ENCODE data around the gene ZNF423.

Gene ZNF423

DNA sequence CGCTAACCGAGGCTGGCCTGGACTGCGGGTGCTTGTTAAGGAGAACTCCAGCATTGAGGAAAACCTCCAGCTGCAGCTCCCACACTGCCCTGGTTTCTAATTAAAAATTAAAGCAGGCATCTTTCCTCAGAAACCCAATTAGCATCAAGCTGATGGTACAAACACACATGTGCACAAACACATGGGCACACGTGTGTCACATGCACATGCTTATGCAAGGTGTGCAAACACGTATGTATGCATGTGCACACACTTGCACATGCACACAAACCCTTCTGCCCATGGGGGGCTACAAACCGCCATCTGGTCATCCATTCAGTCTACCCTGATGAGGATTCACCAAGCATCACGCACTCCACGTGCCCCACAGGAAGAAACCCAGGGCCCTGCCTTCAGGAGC lies 182.5 kb downstream of the ZNF423 start:
- DNase-seq (ENCODE audit: extremely low read depth, low read depth) = no peak
- TF ChIP-seq, protein P1, sequence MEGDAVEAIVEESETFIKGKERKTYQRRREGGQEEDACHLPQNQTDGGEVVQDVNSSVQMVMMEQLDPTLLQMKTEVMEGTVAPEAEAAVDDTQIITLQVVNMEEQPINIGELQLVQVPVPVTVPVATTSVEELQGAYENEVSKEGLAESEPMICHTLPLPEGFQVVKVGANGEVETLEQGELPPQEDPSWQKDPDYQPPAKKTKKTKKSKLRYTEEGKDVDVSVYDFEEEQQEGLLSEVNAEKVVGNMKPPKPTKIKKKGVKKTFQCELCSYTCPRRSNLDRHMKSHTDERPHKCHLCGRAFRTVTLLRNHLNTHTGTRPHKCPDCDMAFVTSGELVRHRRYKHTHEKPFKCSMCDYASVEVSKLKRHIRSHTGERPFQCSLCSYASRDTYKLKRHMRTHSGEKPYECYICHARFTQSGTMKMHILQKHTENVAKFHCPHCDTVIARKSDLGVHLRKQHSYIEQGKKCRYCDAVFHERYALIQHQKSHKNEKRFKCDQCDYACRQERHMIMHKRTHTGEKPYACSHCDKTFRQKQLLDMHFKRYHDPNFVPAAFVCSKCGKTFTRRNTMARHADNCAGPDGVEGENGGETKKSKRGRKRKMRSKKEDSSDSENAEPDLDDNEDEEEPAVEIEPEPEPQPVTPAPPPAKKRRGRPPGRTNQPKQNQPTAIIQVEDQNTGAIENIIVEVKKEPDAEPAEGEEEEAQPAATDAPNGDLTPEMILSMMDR (IDR thresholded peaks at IDR 0.05; ENCODE audit: low read depth, low read length) = no peak

DNA sequence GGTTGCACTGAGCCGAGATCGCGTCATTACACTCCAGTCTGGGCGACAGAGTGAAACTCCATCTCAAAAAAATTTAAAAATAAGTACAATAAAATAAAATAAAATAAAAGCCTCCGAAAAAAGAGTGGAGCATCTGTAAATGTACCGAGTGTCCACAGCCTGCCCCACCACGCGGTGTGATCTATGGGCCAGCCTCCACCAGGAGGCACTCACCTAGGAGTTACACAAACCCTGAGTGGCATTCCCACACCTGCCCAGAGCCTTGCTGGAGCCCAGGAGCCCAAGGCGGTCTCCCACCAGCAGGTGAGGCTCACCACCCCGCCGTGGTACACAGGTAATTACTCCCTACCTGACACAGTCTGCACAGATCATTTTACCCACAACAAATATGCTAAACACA lies 183.2 kb downstream of the ZNF423 start:
- TF ChIP-seq, protein P1 (IDR thresholded peaks at IDR 0.05; ENCODE audit: low read depth, low read length) = no peak
- no peak for DNase-seq (ENCODE audit: extremely low read depth, low read depth)

DNA sequence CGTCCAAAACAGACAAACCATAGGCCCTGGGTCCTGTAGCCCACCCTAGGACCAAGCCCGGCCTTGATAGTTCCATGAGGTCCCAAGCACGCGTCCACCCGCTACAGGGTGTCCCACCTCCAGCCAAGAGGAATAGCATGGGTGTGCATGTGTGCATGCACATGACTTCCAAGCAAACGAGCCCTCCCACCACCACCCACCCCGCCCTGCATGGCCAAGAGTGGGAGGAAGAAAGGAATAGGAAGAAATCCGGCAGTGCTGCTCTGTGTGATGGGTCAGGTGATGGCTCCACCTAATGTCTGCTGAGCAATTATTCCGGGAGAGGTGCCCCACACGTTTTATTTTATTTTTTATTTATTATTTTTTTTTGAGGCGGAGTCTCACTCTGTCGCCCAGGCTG lies 184.6 kb downstream of the ZNF423 start:
- TF ChIP-seq, protein P1 (IDR thresholded peaks at IDR 0.05; ENCODE audit: low read depth, low read length) = no peak
- no peak for DNase-seq (ENCODE audit: extremely low read depth, low read depth)

DNA sequence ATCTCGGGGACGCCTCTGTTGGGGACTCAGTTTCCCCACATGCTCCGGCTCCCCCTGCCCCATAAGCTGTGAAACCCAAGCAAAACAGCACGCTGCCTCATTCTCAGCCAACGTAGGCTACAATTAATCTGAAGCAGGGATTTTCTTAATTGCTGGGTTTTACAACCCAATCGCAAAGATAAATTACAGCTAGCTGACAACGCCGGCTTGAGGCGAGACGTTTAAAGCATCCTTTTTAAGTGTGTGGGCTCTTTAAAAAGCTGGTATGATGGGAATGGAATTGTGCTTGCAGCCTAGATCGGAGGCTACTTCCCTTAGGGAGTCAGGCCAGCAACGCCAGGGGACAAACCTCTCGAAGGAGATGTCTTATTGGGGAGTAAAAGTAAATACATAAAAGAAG lies 185.3 kb downstream of the ZNF423 start:
- DNase-seq (ENCODE audit: extremely low read depth, low read depth) = no peak
- TF ChIP-seq, protein P1 (IDR thresholded peaks at IDR 0.05; ENCODE audit: low read depth, low read length) = no peak

DNA sequence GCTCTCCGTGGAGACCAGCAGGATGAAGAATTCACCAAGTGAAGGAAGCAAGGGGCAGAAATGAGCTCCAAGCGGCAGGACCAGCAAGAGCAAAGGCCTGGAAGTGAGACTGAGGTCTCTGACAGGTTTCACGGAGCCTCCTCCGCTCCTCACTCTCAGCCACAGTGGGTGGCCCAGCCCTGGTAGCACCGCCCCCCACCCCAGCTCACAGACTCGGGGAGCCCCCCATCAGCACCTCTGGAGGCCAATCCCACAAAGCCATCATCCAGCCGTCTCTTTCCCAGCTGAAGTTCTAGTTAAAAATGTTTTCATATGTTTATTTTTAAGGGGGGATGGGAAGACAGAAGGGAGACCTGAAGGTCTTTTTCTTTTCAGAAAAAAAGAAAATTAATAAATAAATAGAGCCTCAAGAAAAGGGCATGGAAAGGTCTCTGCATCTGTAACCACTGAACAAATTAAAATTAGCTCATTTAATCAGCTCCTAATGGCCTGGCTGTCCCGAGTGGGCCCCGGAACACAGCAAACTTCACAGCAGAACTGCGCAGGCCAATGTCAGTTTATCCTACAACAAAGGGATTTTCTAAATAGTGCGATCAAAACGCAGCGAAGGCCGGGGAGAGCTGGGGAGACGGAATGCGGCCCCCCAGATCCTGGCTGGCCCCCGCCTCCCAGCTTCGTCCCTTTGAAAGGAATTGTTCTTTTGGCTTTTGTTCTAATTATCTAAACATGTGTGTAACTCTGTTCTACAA lies 190.3 kb downstream of the ZNF423 start:
- no peak for DNase-seq (ENCODE audit: extremely low read depth, low read depth)
- TF ChIP-seq, protein P1 (IDR thresholded peaks at IDR 0.05; ENCODE audit: low read depth, low read length) = no peak

DNA sequence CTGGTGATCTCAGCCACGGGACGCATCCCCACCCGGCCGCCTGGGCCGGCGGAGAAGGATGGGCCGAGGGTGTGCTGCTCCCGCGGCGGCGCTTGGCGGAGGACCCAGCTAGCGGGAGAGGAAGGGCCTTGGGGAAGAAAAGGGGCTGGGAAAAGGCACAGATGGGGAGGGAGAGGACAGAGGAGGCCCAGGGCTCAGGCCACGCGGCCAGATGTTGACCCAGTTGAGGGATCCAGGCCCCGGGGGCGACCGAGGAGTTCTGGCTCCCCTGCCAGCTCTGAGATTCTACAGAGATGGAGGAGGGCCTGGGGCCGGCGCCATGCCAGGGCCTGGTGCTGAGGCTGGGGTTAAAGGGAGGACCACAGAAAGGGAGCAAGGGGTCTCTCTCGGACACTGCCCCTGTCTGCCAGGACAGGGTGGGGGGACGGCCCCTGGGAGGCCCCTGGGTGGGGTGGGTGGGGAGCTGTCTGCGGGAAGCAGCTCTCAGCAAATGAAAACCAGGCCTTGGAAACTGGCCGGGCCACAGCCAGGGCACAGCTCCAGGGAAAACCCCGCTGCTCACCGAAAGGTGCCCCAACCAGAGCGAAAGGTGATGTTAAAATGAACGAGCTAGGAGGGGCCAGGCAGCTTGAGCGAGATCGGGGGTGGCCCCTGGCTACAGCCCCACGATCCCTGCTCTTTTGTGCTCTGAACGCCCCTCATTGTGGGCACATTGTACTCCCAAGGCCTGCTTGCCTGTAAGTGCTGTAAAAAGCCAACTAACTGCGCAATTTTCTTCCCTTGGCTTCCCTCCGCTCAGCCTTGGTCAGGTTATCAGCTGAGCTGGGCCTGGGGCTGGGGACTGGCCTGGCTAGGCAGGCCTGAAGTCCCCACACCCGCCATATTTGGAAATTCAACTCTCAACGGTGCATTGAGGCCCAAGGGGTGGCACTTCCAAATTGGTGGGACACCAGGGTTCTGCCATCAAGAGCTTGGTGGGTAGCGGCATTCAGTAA lies 191.4 kb downstream of the ZNF423 start:
- TF ChIP-seq, protein P1 (IDR thresholded peaks at IDR 0.05; ENCODE audit: low read depth, low read length) = no peak
- DNase-seq (ENCODE audit: extremely low read depth, low read depth) = no peak

Data from AG09319 (cell line).